MM.1S (cell line): ENCODE results near the gene HSBP1.

Experiments
- DNase-seq: peaks from one replicate; pipeline ENCODE4 v3.0.0-alpha.2; 2015
- H2AFZ ChIP-seq: fragments of 300-600 bp; sonication (generic); 2 replicates; pipeline ENCODE4 v1.6.0; 2016; ENCODE audit warnings: antibody characterized with exemption, low read length
- H3F3A ChIP-seq: fragments of 300-600 bp; sonication (generic); 2 replicates; pipeline ENCODE4 v1.6.1; 2016; ENCODE audit warnings: mild to moderate bottlenecking, antibody characterized with exemption, low read length, moderate library complexity, mixed read lengths; ENCODE audit not compliant: insufficient read depth
- H3K27ac ChIP-seq: fragments of 300-600 bp; sonication (generic); 2 replicates; pipeline ENCODE4 v1.5.1; 2016; ENCODE audit warnings: mild to moderate bottlenecking, low read length
- H3K27me3 ChIP-seq: fragments of 300-600 bp; sonication (generic); replicated peaks from 2 replicates; pipeline ENCODE4 v1.6.0; 2016; ENCODE audit warnings: low read length; ENCODE audit not compliant: insufficient read depth
- H3K36me3 ChIP-seq: fragments of 300-600 bp; sonication (generic); replicated peaks from 2 replicates; pipeline ENCODE4 v1.6.1; 2016; ENCODE audit warnings: mild to moderate bottlenecking, low read length, mixed read lengths; ENCODE audit not compliant: insufficient read depth
- H3K4me1 ChIP-seq: fragments of 300-600 bp; sonication (generic); 2 replicates; pipeline ENCODE4 v1.6.1; 2016; ENCODE audit warnings: low read length, mixed read lengths
- H3K4me2 ChIP-seq: fragments of 300-600 bp; sonication (generic); 2 replicates; pipeline ENCODE4 v1.6.0; 2016; ENCODE audit warnings: low read depth, low read length
- H3K4me3 ChIP-seq: fragments of 300-600 bp; sonication (generic); 2 replicates; pipeline ENCODE4 v1.5.1; 2016; ENCODE audit warnings: low read length, mixed read lengths
- H3K79me2 ChIP-seq: fragments of 300-600 bp; sonication (generic); 2 replicates; pipeline ENCODE4 v1.6.1; 2016; ENCODE audit warnings: mixed run types, low read length, mixed read lengths
- H3K9ac ChIP-seq: fragments of 300-600 bp; sonication (generic); 2 replicates; pipeline ENCODE4 v1.6.1; 2016; ENCODE audit warnings: low read length, mixed read lengths
- H3K9me2 ChIP-seq: fragments of 300-600 bp; sonication (generic); replicated peaks from 2 replicates; pipeline ENCODE4 v1.6.1; 2016; ENCODE audit warnings: mild to moderate bottlenecking, low read length, mixed read lengths; ENCODE audit not compliant: insufficient read depth
- H3K9me3 ChIP-seq: fragments of 300-600 bp; sonication (generic); replicated peaks from 2 replicates; pipeline ENCODE4 v1.6.1; 2016; ENCODE audit warnings: mild to moderate bottlenecking, low read length, mixed read lengths; ENCODE audit not compliant: insufficient read depth
- H4K20me1 ChIP-seq: fragments of 300-600 bp; sonication (generic); 2 replicates; pipeline ENCODE4 v1.6.1; 2016; ENCODE audit warnings: mild to moderate bottlenecking, low read length, moderate library complexity, mixed read lengths; ENCODE audit not compliant: insufficient read depth
- CTCF ChIP-seq: fragments of 300-600 bp; sonication (generic); IDR thresholded peaks from 2 replicates; pipeline ENCODE4 v1.5.1; 2016; ENCODE audit warnings: antibody characterized with exemption, low read length, mixed read lengths
- EZH2 ChIP-seq: fragments of 300-600 bp; sonication (generic); optimal IDR thresholded peaks from 2 replicates; pipeline ENCODE3; 2017; ENCODE audit warnings: low read depth, mild to moderate bottlenecking, antibody characterized with exemption, low read length, mixed read lengths
- EZH2phosphoT487 ChIP-seq: fragments of 300-600 bp; sonication (generic); IDR thresholded peaks from 2 replicates; pipeline ENCODE4 v1.6.1; 2018; ENCODE audit warnings: antibody characterized with exemption, low read length

The HSBP1 gene

GRCh38 chr16:83852774-83853173 lies 45.0 kb downstream of the HSBP1 start:
- H2AFZ ChIP-seq, result no peak overlapping the region
- no peaks in the 10 kb centered on the region for H3K79me2 ChIP-seq
- H3F3A ChIP-seq, result no peaks in the 10 kb centered on the region
- TF ChIP-seq EZH2, result no peak
- TF ChIP-seq EZH2phosphoT487, result no peak
- no peak for TF ChIP-seq CTCF
- no peaks in the 10 kb centered on the region for H4K20me1 ChIP-seq
- DNase-seq, result no peak
- H3K4me3 ChIP-seq, result no peak overlapping the region
- H3K4me2 ChIP-seq, result no peak overlapping the region
- H3K27me3 ChIP-seq, result no peaks in the 10 kb centered on the region
- no peaks in the 10 kb centered on the region for H3K9me2 ChIP-seq
- H3K36me3 ChIP-seq, result no peaks in the 10 kb centered on the region
- H3K4me1 ChIP-seq, result no peaks in the 10 kb centered on the region
- no peaks in the 10 kb centered on the region for H3K9me3 ChIP-seq
- H3K27ac ChIP-seq, result no peak overlapping the region
- H3K9ac ChIP-seq, result no peak overlapping the region

DNA sequence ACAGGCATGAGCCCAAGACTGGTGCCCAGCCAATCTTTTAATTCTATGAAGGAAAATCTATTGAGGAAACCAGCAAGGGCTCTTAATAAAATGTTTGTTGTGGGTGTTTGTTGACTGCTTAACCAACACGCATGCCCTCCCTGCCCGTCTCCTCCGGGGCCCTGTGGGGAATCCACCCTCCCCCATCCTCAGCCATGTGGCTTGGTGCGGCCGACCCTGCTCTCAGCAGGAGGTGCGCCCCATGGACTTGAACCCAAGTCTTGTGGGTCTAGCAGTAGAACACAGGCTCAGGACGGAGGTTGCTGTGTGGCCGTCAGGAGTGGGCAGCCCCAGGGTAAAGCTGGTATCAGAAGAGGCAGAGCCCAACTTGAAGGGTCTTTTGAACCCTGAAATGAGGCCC lies 46.1 kb downstream of the HSBP1 start:
- no peak overlapping the region for H2AFZ ChIP-seq
- no peaks in the 10 kb centered on the region for H3K36me3 ChIP-seq
- no peak overlapping the region for H3K4me3 ChIP-seq
- DNase-seq, result no peak
- no peaks in the 10 kb centered on the region for H3F3A ChIP-seq
- H3K9ac ChIP-seq, result no peak overlapping the region
- no peaks in the 10 kb centered on the region for H3K79me2 ChIP-seq
- H3K27me3 ChIP-seq, result no peaks in the 10 kb centered on the region
- H3K9me2 ChIP-seq, result no peaks in the 10 kb centered on the region
- H4K20me1 ChIP-seq, result no peaks in the 10 kb centered on the region
- TF ChIP-seq EZH2, result no peak
- H3K4me1 ChIP-seq, result no peaks in the 10 kb centered on the region
- H3K27ac ChIP-seq, result no peak overlapping the region
- H3K4me2 ChIP-seq, result no peak overlapping the region
- H3K9me3 ChIP-seq, result no peaks in the 10 kb centered on the region

GRCh38 chr16:83854420-83854819 lies 46.6 kb downstream of the HSBP1 start:
- Histone ChIP-seq H3K27me3 (no peaks in the 10 kb centered on the region), H3K9me3 (no peaks in the 10 kb centered on the region), H4K20me1 (no peaks in the 10 kb centered on the region), H3K4me3 (no peak overlapping the region), H2AFZ (no peak overlapping the region), H3F3A (no peaks in the 10 kb centered on the region), H3K36me3 (no peaks in the 10 kb centered on the region), H3K4me1 (no peaks in the 10 kb centered on the region), H3K4me2 (no peak overlapping the region), H3K9me2 (no peaks in the 10 kb centered on the region), H3K27ac (no peak overlapping the region), H3K9ac (no peak overlapping the region), H3K79me2 (no peaks in the 10 kb centered on the region)
- TF ChIP-seq CTCF (no peak), EZH2phosphoT487 (no peak), EZH2 (no peak)
- DNase-seq, result no peak

- H3K27ac ChIP-seq, result no peak overlapping the region
- no peak for DNase-seq
- no peaks in the 10 kb centered on the region for H3K79me2 ChIP-seq
- no peaks in the 10 kb centered on the region for H3K36me3 ChIP-seq
- no peaks in the 10 kb centered on the region for H3K9me3 ChIP-seq
- H3K9me2 ChIP-seq, result no peaks in the 10 kb centered on the region
- H3F3A ChIP-seq, result no peaks in the 10 kb centered on the region
- no peak overlapping the region for H3K9ac ChIP-seq
- H2AFZ ChIP-seq, result no peak overlapping the region
- TF ChIP-seq EZH2phosphoT487 (no peak), EZH2 (no peak), CTCF (no peak)
- no peak overlapping the region for H3K4me3 ChIP-seq
- no peaks in the 10 kb centered on the region for H3K4me1 ChIP-seq
- no peaks in the 10 kb centered on the region; the same call in 1 of the 2 replicates for H3K27me3 ChIP-seq
- no peaks in the 10 kb centered on the region for H4K20me1 ChIP-seq
- no peak overlapping the region for H3K4me2 ChIP-seq
Measured at GRCh38 chr16:83856792-83857191, 49.0 kb downstream of the HSBP1 start.
